H9 (cell line): ENCODE data around the gene SLC25A26. TPM values are rescaled to one million over a fixed set of nuclear protein-coding genes. Genes with fewer than 3 reads are reported as not detected.
A peak's percentile ranks its signal among the peaks of the same experiment; 100 is the strongest.

Source experiments
- DNase-seq: peaks from one replicate; pipeline ENCODE4 v3.0.0-alpha.2; 2017
- H2AFZ ChIP-seq: one replicate; pipeline ENCODE4 v1.6.1; 2013; ENCODE audit warnings: mild to moderate bottlenecking, low read length, control low read depth, moderate library complexity
- H2AK5ac ChIP-seq: 2 replicates; pipeline ENCODE4 v1.6.1; 2013; ENCODE audit warnings: low read length, control low read depth, mixed read lengths; ENCODE audit not compliant: insufficient read length
- H2BK120ac ChIP-seq: one replicate; pipeline ENCODE4 v1.6.1; 2013; ENCODE audit warnings: low read depth, mild to moderate bottlenecking, low read length, control low read depth, inconsistent platforms; ENCODE audit not compliant: poor library complexity, severe bottlenecking
- H2BK12ac ChIP-seq: 2 replicates; pipeline ENCODE4 v1.6.1; 2013; ENCODE audit warnings: low read length, control low read depth, mixed read lengths, low read depth; ENCODE audit not compliant: insufficient read length
- H2BK15ac ChIP-seq: 2 replicates; pipeline ENCODE4 v1.6.1; 2013; ENCODE audit warnings: low read depth, low read length, control low read depth
- H2BK20ac ChIP-seq: one replicate; pipeline ENCODE4 v1.6.1; 2013; ENCODE audit warnings: low read depth, mild to moderate bottlenecking, low read length, control low read depth, inconsistent platforms; ENCODE audit not compliant: poor library complexity, severe bottlenecking
- H2BK5ac ChIP-seq: 2 replicates; pipeline ENCODE4 v1.6.1; 2013; ENCODE audit warnings: low read length, control low read depth, mixed read lengths; ENCODE audit not compliant: insufficient read length
- H3K14ac ChIP-seq: 2 replicates; pipeline ENCODE4 v1.6.1; 2013; ENCODE audit warnings: low read length, control low read depth; ENCODE audit not compliant: insufficient read depth
- H3K18ac ChIP-seq: 2 replicates; pipeline ENCODE4 v1.6.1; 2013; ENCODE audit warnings: low read depth, mild to moderate bottlenecking, mixed read lengths, low read length, control low read depth; ENCODE audit not compliant: insufficient read length
- H3K23ac ChIP-seq: 2 replicates; pipeline ENCODE4 v1.6.1; 2013; ENCODE audit warnings: low read length, control low read depth, mixed read lengths, low read depth; ENCODE audit not compliant: insufficient read length
- H3K23me2 ChIP-seq: 2 replicates; pipeline ENCODE4 v1.6.1; 2013; ENCODE audit warnings: low read depth, mild to moderate bottlenecking, mixed read lengths, low read length, control low read depth; ENCODE audit not compliant: insufficient read length, poor library complexity, severe bottlenecking
- H3K27ac ChIP-seq: 2 replicates; pipeline ENCODE4 v1.5.1; 2013; ENCODE audit warnings: low read length, control low read depth, mixed read lengths, low read depth; ENCODE audit not compliant: insufficient read length
- H3K27me3 ChIP-seq: 2 replicates; pipeline ENCODE4 v1.6.1; 2013; ENCODE audit warnings: low read length, control low read depth, inconsistent platforms; ENCODE audit not compliant: insufficient read depth
- H3K4ac ChIP-seq: 2 replicates; pipeline ENCODE4 v1.6.1; 2013; ENCODE audit warnings: low read depth, mild to moderate bottlenecking, control low read depth, inconsistent platforms, low read length, moderate library complexity
- H3K4me1 ChIP-seq: 2 replicates; pipeline ENCODE4 v1.6.1; 2013; ENCODE audit warnings: low read length, control low read depth, inconsistent platforms; ENCODE audit not compliant: insufficient read depth
- H3K4me2 ChIP-seq: 2 replicates; pipeline ENCODE4 v1.6.1; 2013; ENCODE audit warnings: low read length, control low read depth, mixed read lengths; ENCODE audit not compliant: insufficient read length, insufficient read depth
- H3K56ac ChIP-seq: 2 replicates; pipeline ENCODE4 v1.6.1; 2013; ENCODE audit warnings: low read depth, mild to moderate bottlenecking, mixed read lengths, low read length, control low read depth; ENCODE audit not compliant: insufficient read length
- H3K79me1 ChIP-seq: 2 replicates; pipeline ENCODE4 v1.6.1; 2013; ENCODE audit warnings: low read depth, mild to moderate bottlenecking, moderate library complexity, low read length, control low read depth, inconsistent platforms; ENCODE audit not compliant: insufficient read depth, poor library complexity, severe bottlenecking
- H3K79me2 ChIP-seq: 2 replicates; pipeline ENCODE4 v1.6.1; 2013; ENCODE audit warnings: low read length, control low read depth, inconsistent platforms; ENCODE audit not compliant: insufficient read depth
- H3K9ac ChIP-seq: 2 replicates; pipeline ENCODE4 v1.6.1; 2013; ENCODE audit warnings: low read length, control low read depth, mixed read lengths; ENCODE audit not compliant: insufficient read length; ENCODE audit errors: extremely low read depth
- H3K9me3 ChIP-seq: one replicate; pipeline ENCODE4 v1.6.1; 2013; ENCODE audit warnings: low read depth, low read length, inconsistent platforms; ENCODE audit not compliant: control insufficient read depth
- H3T11ph ChIP-seq: one replicate; pipeline ENCODE4 v1.6.1; 2013; ENCODE audit warnings: mild to moderate bottlenecking, low read length, control low read depth, inconsistent platforms
- H4K20me1 ChIP-seq: one replicate; pipeline ENCODE4 v1.6.1; 2013; ENCODE audit not compliant: control insufficient read depth, insufficient read length, insufficient read depth
- H4K5ac ChIP-seq: 2 replicates; pipeline ENCODE4 v1.6.1; 2013; ENCODE audit warnings: low read depth, mild to moderate bottlenecking, mixed read lengths, low read length, control low read depth; ENCODE audit not compliant: insufficient read length
- H4K8ac ChIP-seq: replicated peaks from 2 replicates; pipeline ENCODE4 v1.6.1; 2013; ENCODE audit warnings: low read length, control low read depth, mixed read lengths, low read depth; ENCODE audit not compliant: insufficient read length
- H4K91ac ChIP-seq: 2 replicates; pipeline ENCODE4 v1.6.1; 2013; ENCODE audit warnings: low read depth, mild to moderate bottlenecking, moderate library complexity, mixed read lengths, low read length, control low read depth; ENCODE audit not compliant: insufficient read length
- H3K27ac Mint-ChIP-seq, 3 experiments: 2 replicates in 2 of 3; 3 replicates in 1 of 3; pipeline ENCODE4 v1.8.0; 2020 to 2021; ENCODE audit warnings: mixed read lengths in 3 of 3, mild to moderate bottlenecking in 1 of 3, moderate library complexity in 1 of 3
- H3K27me3 Mint-ChIP-seq: 2 replicates; pipeline ENCODE4 v1.8.0; 2021; ENCODE audit warnings: low read depth, mild to moderate bottlenecking, moderate library complexity, mixed read lengths
- H3K36me3 Mint-ChIP-seq, 3 experiments: 2 replicates in 2 of 3; 3 replicates in 1 of 3; pipeline ENCODE4 v1.8.0; 2020 to 2021; ENCODE audit warnings: low read depth in 3 of 3, mixed read lengths in 3 of 3; ENCODE audit not compliant: insufficient read depth in 1 of 3
- H3K4me1 Mint-ChIP-seq, 2 experiments: 2 replicates each; pipeline ENCODE4 v1.8.0; 2020; ENCODE audit warnings: mixed read lengths in 2 of 2
- H3K4me3 Mint-ChIP-seq, 2 experiments: 2 replicates in 1 of 2; 3 replicates in 1 of 2; pipeline ENCODE4 v1.8.0; 2020 to 2021; ENCODE audit warnings: mild to moderate bottlenecking in 2 of 2, mixed read lengths in 2 of 2, moderate library complexity in 1 of 2
- H3K9me3 Mint-ChIP-seq, 2 experiments: 2 replicates in 1 of 2; 3 replicates in 1 of 2; pipeline ENCODE4 v1.8.0; 2020; ENCODE audit warnings: mild to moderate bottlenecking in 2 of 2, mixed read lengths in 2 of 2, moderate library complexity in 1 of 2
- WGBS: extraction: QIAGEN DNeasy Blood & Tissue Kit; methylation state at CpG from one replicate; pipeline ENCODE4 v1.1.7; 2013; ENCODE audit warnings: missing lambda C conversion rate, low lambda C conversion rate, mixed read lengths; ENCODE audit not compliant: insufficient read length; ENCODE audit errors: extremely low coverage; 5-methylcytosine and 5-hydroxymethylcytosine counted together
- total RNA-seq: library from RNA; stranded (reverse); gene quantifications from 2 replicates; pipeline ENCODE4 v1.2.1, GENCODE V29; 2021
- TF ChIP-seq, protein P1 (sequence below): fragments of 200-600 bp; sonication (generic); conservative IDR thresholded peaks from 3 replicates; pipeline ENCODE4 v1.8.0; 2021; ENCODE audit warnings: antibody characterized with exemption, mild to moderate bottlenecking

SLC25A26 gene
- total RNA-seq, 1 experiment from 2014 or later = 30.2 TPM

DNA sequence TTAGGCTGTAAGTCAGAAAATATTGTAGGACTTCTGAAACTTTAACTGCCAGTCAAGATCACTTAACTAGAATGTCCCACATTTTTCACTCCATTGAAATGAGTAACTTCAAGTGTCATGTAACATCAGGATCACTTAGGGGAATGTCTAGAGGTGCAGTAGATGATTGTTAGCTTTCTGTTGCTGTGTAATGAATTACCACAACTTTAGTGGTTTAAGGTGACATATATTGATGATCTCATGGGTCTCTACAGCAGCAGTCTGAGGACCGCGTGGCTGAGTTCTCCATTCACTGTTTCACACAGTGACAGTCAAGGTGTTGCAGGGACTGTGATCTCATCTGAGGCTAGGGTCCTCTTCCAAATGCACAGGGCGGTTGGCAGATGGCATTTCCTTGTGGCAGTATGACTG is 82.7 kb downstream of the SLC25A26 start:
- no peaks in the 10 kb centered on the region for H3K79me2 ChIP-seq
- Mint-ChIP-seq H3K4me3 (no peak overlapping the region), H3K4me1 (peaks cover 0 to 5% of the 10 kb centered on the region in 2 experiments; a peak in 2 of 4 replicates), H3K27me3 (no peaks in the 10 kb centered on the region), H3K36me3 (no peaks in the 10 kb centered on the region; a peak in 1 of 7 replicates), H3K27ac (peak overlapping the region in 1 of 3 experiments; percentile 56; a peak in 1 of 7 replicates), H3K9me3 (no peaks in the 10 kb centered on the region)
- no peak overlapping the region for H3K14ac ChIP-seq
- no peak overlapping the region for H2AFZ ChIP-seq
- H4K8ac ChIP-seq = no peak overlapping the region
- no peak overlapping the region for H2AK5ac ChIP-seq
- H3K23ac ChIP-seq = no peak overlapping the region
- no peak overlapping the region for H4K5ac ChIP-seq
- H3K27me3 ChIP-seq = no peaks in the 10 kb centered on the region
- no peaks in the 10 kb centered on the region for H3K23me2 ChIP-seq
- H3K9me3 ChIP-seq = no peaks in the 10 kb centered on the region
- H3K9ac ChIP-seq = no peak overlapping the region
- no peaks in the 10 kb centered on the region for H3K79me1 ChIP-seq
- no peak overlapping the region for H2BK20ac ChIP-seq
- H2BK120ac ChIP-seq = no peak overlapping the region
- no peak overlapping the region for H3K27ac ChIP-seq
- H2BK5ac ChIP-seq = no peak overlapping the region
- no CpG with 5 or more reads among the region's 3 CpGs for WGBS
- H3K4me1 ChIP-seq = no peaks in the 10 kb centered on the region
- no peak overlapping the region for H3K56ac ChIP-seq
- no peak overlapping the region for H3K4me2 ChIP-seq
- no peak overlapping the region for H4K91ac ChIP-seq
- no peak overlapping the region for H3T11ph ChIP-seq
- no peak overlapping the region for H3K4ac ChIP-seq
- H2BK15ac ChIP-seq = no peak overlapping the region
- no peak overlapping the region for H2BK12ac ChIP-seq
- H4K20me1 ChIP-seq = no peaks in the 10 kb centered on the region
- TF ChIP-seq, protein P1, sequence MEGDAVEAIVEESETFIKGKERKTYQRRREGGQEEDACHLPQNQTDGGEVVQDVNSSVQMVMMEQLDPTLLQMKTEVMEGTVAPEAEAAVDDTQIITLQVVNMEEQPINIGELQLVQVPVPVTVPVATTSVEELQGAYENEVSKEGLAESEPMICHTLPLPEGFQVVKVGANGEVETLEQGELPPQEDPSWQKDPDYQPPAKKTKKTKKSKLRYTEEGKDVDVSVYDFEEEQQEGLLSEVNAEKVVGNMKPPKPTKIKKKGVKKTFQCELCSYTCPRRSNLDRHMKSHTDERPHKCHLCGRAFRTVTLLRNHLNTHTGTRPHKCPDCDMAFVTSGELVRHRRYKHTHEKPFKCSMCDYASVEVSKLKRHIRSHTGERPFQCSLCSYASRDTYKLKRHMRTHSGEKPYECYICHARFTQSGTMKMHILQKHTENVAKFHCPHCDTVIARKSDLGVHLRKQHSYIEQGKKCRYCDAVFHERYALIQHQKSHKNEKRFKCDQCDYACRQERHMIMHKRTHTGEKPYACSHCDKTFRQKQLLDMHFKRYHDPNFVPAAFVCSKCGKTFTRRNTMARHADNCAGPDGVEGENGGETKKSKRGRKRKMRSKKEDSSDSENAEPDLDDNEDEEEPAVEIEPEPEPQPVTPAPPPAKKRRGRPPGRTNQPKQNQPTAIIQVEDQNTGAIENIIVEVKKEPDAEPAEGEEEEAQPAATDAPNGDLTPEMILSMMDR = no peak
- no peak overlapping the region for H3K18ac ChIP-seq
- no peak for DNase-seq
